ENCODE measurements around the gene DLK1.

DNA sequence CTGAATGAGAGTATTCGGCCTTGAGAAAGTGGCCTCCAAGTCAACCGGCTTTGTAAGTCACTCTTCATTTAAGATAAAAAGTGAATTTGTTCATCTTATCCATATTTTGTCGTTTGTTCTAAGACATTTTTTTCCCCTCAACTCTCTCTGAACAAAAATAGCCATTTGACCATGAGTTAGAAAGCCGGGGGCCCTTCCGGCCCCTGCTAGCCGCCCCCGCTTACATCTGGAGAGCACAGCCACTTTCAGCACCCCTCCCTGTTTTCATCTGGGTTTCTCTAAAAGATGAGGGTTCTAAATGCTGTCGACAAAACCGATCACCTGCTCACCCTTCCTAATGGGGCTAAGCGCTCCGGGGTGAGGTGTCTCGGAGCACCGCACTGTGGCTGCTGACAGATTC, 30.7 kb upstream of the DLK1 start:
- TF ChIP-seq, protein P1, sequence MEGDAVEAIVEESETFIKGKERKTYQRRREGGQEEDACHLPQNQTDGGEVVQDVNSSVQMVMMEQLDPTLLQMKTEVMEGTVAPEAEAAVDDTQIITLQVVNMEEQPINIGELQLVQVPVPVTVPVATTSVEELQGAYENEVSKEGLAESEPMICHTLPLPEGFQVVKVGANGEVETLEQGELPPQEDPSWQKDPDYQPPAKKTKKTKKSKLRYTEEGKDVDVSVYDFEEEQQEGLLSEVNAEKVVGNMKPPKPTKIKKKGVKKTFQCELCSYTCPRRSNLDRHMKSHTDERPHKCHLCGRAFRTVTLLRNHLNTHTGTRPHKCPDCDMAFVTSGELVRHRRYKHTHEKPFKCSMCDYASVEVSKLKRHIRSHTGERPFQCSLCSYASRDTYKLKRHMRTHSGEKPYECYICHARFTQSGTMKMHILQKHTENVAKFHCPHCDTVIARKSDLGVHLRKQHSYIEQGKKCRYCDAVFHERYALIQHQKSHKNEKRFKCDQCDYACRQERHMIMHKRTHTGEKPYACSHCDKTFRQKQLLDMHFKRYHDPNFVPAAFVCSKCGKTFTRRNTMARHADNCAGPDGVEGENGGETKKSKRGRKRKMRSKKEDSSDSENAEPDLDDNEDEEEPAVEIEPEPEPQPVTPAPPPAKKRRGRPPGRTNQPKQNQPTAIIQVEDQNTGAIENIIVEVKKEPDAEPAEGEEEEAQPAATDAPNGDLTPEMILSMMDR (conservative IDR thresholded peaks at IDR 0.05 in 1 of 2, IDR thresholded peaks at IDR 0.05 in 1 of 2; ENCODE audit: extremely low read depth in 1 of 2, insufficient read depth in 1 of 2, low read depth in 1 of 2, low read length in 2 of 2), result no peak
- no peak for TF ChIP-seq EZH2 (IDR thresholded peaks at IDR 0.05; ENCODE audit: borderline replicate concordance, low read length)
